ENCODE data around the gene MOGAT1. TPM values are rescaled to one million over a fixed set of nuclear protein-coding genes. Genes with fewer than 3 reads are reported as not detected.

The MOGAT1 gene
- total RNA-seq (2022; extraction: Qiagen RNA extraction; ENCODE audit: low read depth): not detected in 5 replicates

DNA sequence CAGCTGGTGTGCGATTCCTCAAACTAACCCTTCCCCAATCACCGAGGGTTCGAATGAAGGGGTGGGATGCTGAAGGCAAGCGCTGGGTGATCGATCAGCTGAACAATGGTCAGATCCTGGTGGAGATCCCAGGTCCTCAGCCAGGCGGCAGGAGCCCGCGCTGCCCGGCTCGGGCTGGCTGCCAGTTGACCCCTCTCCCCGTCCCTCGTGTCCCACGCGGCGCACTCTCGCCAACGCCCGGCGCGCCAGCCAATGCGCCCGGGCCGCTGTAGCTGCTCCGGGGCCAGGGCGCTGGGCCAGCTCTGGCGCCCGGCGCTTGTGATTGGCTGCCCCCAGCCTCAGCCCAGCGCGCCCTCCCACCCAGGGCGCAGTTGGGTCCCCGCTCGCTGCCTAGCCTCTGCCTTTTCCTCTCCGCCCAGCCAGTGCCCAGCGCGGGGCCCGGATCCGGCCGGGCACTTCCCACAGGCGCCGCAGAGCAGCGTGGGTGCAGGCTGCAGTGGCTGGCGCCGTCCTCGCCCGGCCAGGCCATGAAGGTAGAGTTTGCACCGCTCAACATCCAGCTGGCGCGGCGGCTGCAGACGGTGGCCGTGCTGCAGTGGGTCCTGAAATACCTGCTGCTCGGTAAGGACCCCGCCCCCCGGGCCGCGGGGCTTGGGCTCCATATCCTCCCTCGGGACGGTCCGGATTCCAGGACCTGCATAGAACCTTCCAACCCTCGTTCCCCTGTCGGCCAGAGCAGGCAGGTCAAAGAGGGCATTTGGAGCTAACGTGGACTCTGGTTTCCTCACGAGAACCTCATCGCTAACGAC, at the start of gene MOGAT1:
Gene MOGAT1, plus strand, starts transcription at position 400 of the 809 bp plus-strand sequence. Its CDS starts 128 bp downstream, at position 528.

GRCh38 chr2:222655787-222656525, 15.5 kb upstream of the MOGAT1 start, which contains the start of gene FARSB:
Gene FARSB, minus strand, starts transcription at chr2:222656092. Its CDS starts 19 bp downstream, at chr2:222656073.

Other genes with a start within 250 kb of the MOGAT1 start
- gene SGPP2, start 247.1 kb upstream of the MOGAT1 start, total RNA-seq (2022; extraction: Qiagen RNA extraction; ENCODE audit: low read depth): 0.16 to 0.26 TPM (median 0.21 TPM) in 5 replicates
- 41.5 to 48.6 TPM (median 43.1 TPM) in 5 replicates for gene FARSB, start 15.6 kb upstream of the MOGAT1 start, total RNA-seq (2022; extraction: Qiagen RNA extraction; ENCODE audit: low read depth)
- 80.5 to 114 TPM (median 92.6 TPM) in 5 replicates for gene ACSL3, start 189.4 kb downstream of the MOGAT1 start, total RNA-seq (2022; extraction: Qiagen RNA extraction; ENCODE audit: low read depth)

Data from A549 treated with CpdA at 1 μM for 4 hours (cell line).